Liver (tissue), 9 donors: ENCODE data around the gene NDUFC2. TPM values are rescaled to one million over a fixed set of nuclear protein-coding genes. Genes with fewer than 3 reads are reported as not detected.

Source experiments
- DNase-seq: peaks from one replicate; pipeline ENCODE4 v3.0.0-alpha.2; 2017; ENCODE audit warnings: low spot score
- H3K27ac ChIP-seq, 2 donors: one replicate each; pipeline ENCODE4 v1.7.0; 2013; ENCODE audit warnings: inconsistent platforms in 2 of 2, low read length in 2 of 2, control low read depth in 1 of 2, low read depth in 1 of 2, mild to moderate bottlenecking in 1 of 2
- H3K27me3 ChIP-seq, 4 donors: one replicate each; pipeline versions ENCODE4 v1.6.1 to v1.7.0; 2013; ENCODE audit warnings: low read length in 3 of 4, inconsistent platforms in 1 of 4, mild to moderate bottlenecking in 1 of 4, moderate library complexity in 1 of 4; ENCODE audit not compliant: control insufficient read depth in 4 of 4, insufficient read depth in 4 of 4
- H3K36me3 ChIP-seq, 4 donors: one replicate each; pipeline versions ENCODE4 v1.6.1 to v1.7.0; 2013; ENCODE audit warnings: low read length in 3 of 4, mild to moderate bottlenecking in 3 of 4, low read depth in 1 of 4, moderate library complexity in 1 of 4; ENCODE audit not compliant: control insufficient read depth in 4 of 4, insufficient read depth in 3 of 4
- H3K4me1 ChIP-seq, 4 donors: one replicate each; pipeline versions ENCODE4 v1.6.1 to v1.7.0; 2013; ENCODE audit warnings: low read length in 3 of 4, mild to moderate bottlenecking in 3 of 4, moderate library complexity in 1 of 4; ENCODE audit not compliant: control insufficient read depth in 4 of 4, insufficient read depth in 4 of 4
- H3K4me3 ChIP-seq, 3 donors: one replicate each; pipeline versions ENCODE4 v1.6.1 to v1.7.0; 2013; ENCODE audit warnings: low read length in 3 of 3, control low read depth in 1 of 3, low read depth in 1 of 3, mild to moderate bottlenecking in 1 of 3
- H3K9ac ChIP-seq, 2 donors: one replicate each; pipeline ENCODE4 v1.7.0; 2013; ENCODE audit warnings: low read length in 2 of 2, mild to moderate bottlenecking in 2 of 2, moderate library complexity in 2 of 2, control low read depth in 1 of 2, low read depth in 1 of 2
- H3K9me3 ChIP-seq, 4 donors: one replicate each; pipeline versions ENCODE4 v1.6.1 to v1.7.0; 2013; ENCODE audit warnings: low read length in 3 of 4; ENCODE audit not compliant: control insufficient read depth in 4 of 4
- ATF3 ChIP-seq: IDR thresholded peaks from 2 replicates; pipeline ENCODE4 v1.6.1; 2016; ENCODE audit warnings: antibody characterized with exemption
- CTCF ChIP-seq: fragments of 150-350 bp; IDR thresholded peaks from 2 replicates; pipeline ENCODE4 v1.5.1; 2017; ENCODE audit warnings: improper control_type of control experiment, low read depth, low read length; ENCODE audit not compliant: missing input control
- FOXA1 ChIP-seq: IDR thresholded peaks from 2 replicates; pipeline ENCODE4 v1.6.1; 2016; ENCODE audit warnings: antibody characterized with exemption
- FOXA2 ChIP-seq: IDR thresholded peaks from 2 replicates; pipeline ENCODE4 v1.6.1; 2016; ENCODE audit warnings: antibody characterized with exemption
- GABPA ChIP-seq, 2 donors: IDR thresholded peaks in 1 of 2; conservative IDR thresholded peaks in 1 of 2; 2 replicates each; pipeline ENCODE4 v1.6.1; 2016; ENCODE audit warnings: antibody characterized with exemption in 2 of 2, mild to moderate bottlenecking in 1 of 2, moderate library complexity in 1 of 2
- HNF4A ChIP-seq, 2 donors: conservative IDR thresholded peaks; 2 replicates each; pipeline ENCODE4 v1.6.1; 2016; ENCODE audit warnings: antibody characterized with exemption in 2 of 2, mild to moderate bottlenecking in 2 of 2
- HNF4G ChIP-seq: IDR thresholded peaks from 2 replicates; pipeline ENCODE4 v1.6.1; 2016; ENCODE audit warnings: antibody characterized with exemption
- MAX ChIP-seq: IDR thresholded peaks from 2 replicates; pipeline ENCODE4 v1.6.1; 2016; ENCODE audit warnings: antibody characterized with exemption
- NR2F2 ChIP-seq: IDR thresholded peaks from 2 replicates; pipeline ENCODE4 v1.6.1; 2016; ENCODE audit warnings: antibody characterized with exemption
- RAD21 ChIP-seq, 2 donors: IDR thresholded peaks; 2 replicates each; pipeline ENCODE4 v1.6.1; 2016; ENCODE audit warnings: antibody characterized with exemption in 2 of 2, mild to moderate bottlenecking in 2 of 2
- RXRA ChIP-seq, 2 donors: IDR thresholded peaks; 2 replicates each; pipeline ENCODE4 v1.6.1; 2017 to 2018; ENCODE audit warnings: antibody characterized with exemption in 2 of 2, mild to moderate bottlenecking in 1 of 2
- SP1 ChIP-seq: IDR thresholded peaks from 2 replicates; pipeline ENCODE4 v1.6.1; 2018; ENCODE audit warnings: antibody characterized with exemption, mild to moderate bottlenecking
- YY1 ChIP-seq: IDR thresholded peaks from 2 replicates; pipeline ENCODE4 v1.6.1; 2016; ENCODE audit warnings: antibody characterized with exemption, mild to moderate bottlenecking
- ZBTB33 ChIP-seq: IDR thresholded peaks from 2 replicates; pipeline ENCODE4 v1.6.1; 2016; ENCODE audit warnings: antibody characterized with exemption
- WGBS: extraction: QIAGEN DNeasy Blood & Tissue Kit; methylation state at CpG from one replicate; pipeline ENCODE4 v1.1.7; 2013; 5-methylcytosine and 5-hydroxymethylcytosine counted together
- polyA plus RNA-seq, 2 donors: library from polyadenylated mRNA; stranded (reverse) in 1 of 2; unstranded in 1 of 2; fragments of 200-250 nt in 1 of 2; fragments of >200 nt in 1 of 2; fragmentation: Nextera tagmentation in 1 of 2; extraction: Ambion mirVana in 1 of 2; gene quantifications; one replicate each; pipeline versions ENCODE4 v1.2.1 to v1.2.3, GENCODE V29; 2013 to 2015
- total RNA-seq, 2 donors: library from RNA; depleted of rRNA; stranded (reverse); fragments of >200 nt; gene quantifications; one replicate each; pipeline ENCODE4 v1.2.3, GENCODE V29; 2014
- donor health status: healthy.
- donor health status: healthy.
- donor health status: healthy.
- donor health status: healthy.
- donor health status: healthy.

Gene NDUFC2
- total and polyA plus RNA-seq, 4 donors = 86.9 to 783 (median 199) TPM

GRCh38 chr11:78040691-78041379, 38.8 kb downstream of the NDUFC2 start:
- no peak overlapping the region for H3K9ac ChIP-seq
- no peaks in the 10 kb centered on the region for H3K9me3 ChIP-seq
- TF ChIP-seq CTCF = no peak
- no peak for TF ChIP-seq YY1
- TF ChIP-seq RXRA (IDR thresholded peaks at IDR 0.05) = no peak
- TF ChIP-seq HNF4G = no peak
- TF ChIP-seq RAD21 (IDR thresholded peaks at IDR 0.05) = no peak
- no peak for TF ChIP-seq FOXA1
- TF ChIP-seq ATF3 = no peak
- TF ChIP-seq HNF4A (conservative IDR thresholded peaks at IDR 0.05) = no peak
- TF ChIP-seq SP1 = no peak
- H3K36me3 ChIP-seq = no peaks in the 10 kb centered on the region
- no peak for DNase-seq
- H3K4me3 ChIP-seq = no peak overlapping the region
- no peak overlapping the region for H3K27ac ChIP-seq
- WGBS = 93% methylated on average over 15 of the region's 15 CpGs
- H3K27me3 ChIP-seq = no peaks in the 10 kb centered on the region
- H3K4me1 ChIP-seq = peaks cover 19 to 49% (median 34%) of the 10 kb centered on the region in 4 donors

- 27% methylated on average over 7 of the region's 7 CpGs for WGBS
- Histone ChIP-seq H3K9ac (peak overlapping the region; percentile 42 to 58), H3K4me1 (peaks cover 13 to 41% (median 32%) of the 10 kb centered on the region in 4 donors), H3K9me3 (no peaks in the 10 kb centered on the region), H3K27me3 (no peaks in the 10 kb centered on the region), H3K27ac (peak overlapping the region; percentile 78 to 80), H3K4me3 (no peak overlapping the region), H3K36me3 (no peaks in the 10 kb centered on the region)
- peak; percentile 47 for DNase-seq
- TF ChIP-seq YY1 = peak; percentile 41
- no peak for TF ChIP-seq ATF3
- peak; percentile 20 for TF ChIP-seq MAX
- TF ChIP-seq NR2F2 = peak; percentile 27
- TF ChIP-seq GABPA (IDR thresholded peaks at IDR 0.05 in 1 of 2, conservative IDR thresholded peaks at IDR 0.05 in 1 of 2) = peak in 1 of 2 donors; percentile 63
- peak; percentile 36 for TF ChIP-seq SP1
- no peak for TF ChIP-seq RAD21 (IDR thresholded peaks at IDR 0.05)
- peak; percentile 75 to 85 for TF ChIP-seq HNF4A (conservative IDR thresholded peaks at IDR 0.05)
- TF ChIP-seq FOXA2 = no peak
- no peak for TF ChIP-seq ZBTB33
- TF ChIP-seq RXRA (IDR thresholded peaks at IDR 0.05) = peak in 1 of 2 donors; percentile 41
- no peak for TF ChIP-seq CTCF
Measured at GRCh38 chr11:78039919-78040671, 39.6 kb downstream of the NDUFC2 start.
